NCI-H1048 (cell line): Measurements from ENCODE around the gene PGAP3.

ENCODE experiments used
- DNase-seq: peaks from one replicate; lab custom pipeline; 2025; lab: John Stamatoyannopoulos, UW

The PGAP3 gene

GRCh38 chr17:39621523-39622379 is 66.1 kb downstream of the PGAP3 start:
- DNase-seq: peak; percentile 23
